HUES64 (cell line): ENCODE results near the gene EEFSEC.

Experiments
- H3K27ac ChIP-seq: 2 replicates; pipeline ENCODE4 v1.7.0; 2013; ENCODE audit warnings: low read depth, low read length, inconsistent platforms
- H3K27me3 ChIP-seq: 2 replicates; pipeline ENCODE4 v1.6.1; 2013; ENCODE audit warnings: mild to moderate bottlenecking, low read length; ENCODE audit not compliant: insufficient read depth
- H3K36me3 ChIP-seq: 2 replicates; pipeline ENCODE4 v1.6.1; 2013; ENCODE audit warnings: mild to moderate bottlenecking, low read length; ENCODE audit not compliant: insufficient read depth
- H3K4me1 ChIP-seq: 2 replicates; pipeline ENCODE4 v1.6.1; 2013; ENCODE audit warnings: mild to moderate bottlenecking, low read length, moderate library complexity; ENCODE audit not compliant: insufficient read depth
- H3K4me3 ChIP-seq: 2 replicates; pipeline ENCODE4 v1.5.1; 2013; ENCODE audit warnings: mild to moderate bottlenecking, low read length, moderate library complexity
- H3K9ac ChIP-seq: 2 replicates; pipeline ENCODE4 v1.6.1; 2013; ENCODE audit warnings: mild to moderate bottlenecking, low read depth, low read length
- H3K9me3 ChIP-seq: 2 replicates; pipeline ENCODE4 v1.6.1; 2013; ENCODE audit warnings: low read depth, low read length; ENCODE audit not compliant: insufficient read depth
- WGBS: fragments of 150-250, 120-280 bp; methylation state at CpG from one replicate; pipeline ENCODE4 v1.1.7; 2013; ENCODE audit warnings: missing lambda C conversion rate; 5-methylcytosine and 5-hydroxymethylcytosine counted together

EEFSEC gene

DNA sequence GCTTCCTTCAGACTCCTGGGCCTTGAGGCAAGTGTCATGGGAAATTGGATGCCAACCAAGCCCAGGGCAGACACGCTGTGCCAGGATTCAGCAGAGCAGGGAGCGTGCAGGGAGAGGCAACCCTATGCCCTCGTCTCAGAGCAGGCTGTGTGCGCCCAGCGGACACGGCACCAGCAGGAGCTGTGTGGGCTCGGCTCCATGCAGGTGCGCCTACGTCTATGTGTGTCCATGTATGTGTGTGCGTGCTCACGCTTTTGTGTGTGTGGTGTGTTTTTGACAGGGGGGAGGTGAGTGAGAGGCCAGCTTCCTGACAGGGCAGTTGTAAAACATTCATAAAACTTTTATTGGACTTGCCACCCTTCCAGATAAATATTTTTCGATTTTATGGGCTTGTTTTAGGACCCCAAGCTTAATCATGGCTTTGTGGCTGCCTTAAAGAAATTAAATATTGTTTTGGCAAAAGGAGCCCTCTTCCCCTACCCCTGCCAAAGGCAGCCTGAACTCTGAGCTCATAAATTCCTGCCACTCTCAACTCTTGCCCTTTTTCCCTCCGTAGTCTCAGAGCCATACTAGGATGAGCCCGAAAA is 229.0 kb downstream of the EEFSEC start:
- Histone ChIP-seq H3K36me3 (no peaks in the 10 kb centered on the region), H3K9ac (no peak overlapping the region), H3K27me3 (no peaks in the 10 kb centered on the region), H3K4me1 (peaks cover 4% of the 10 kb centered on the region; the same call in 1 of the 2 replicates), H3K4me3 (no peak overlapping the region), H3K9me3 (no peaks in the 10 kb centered on the region), H3K27ac (no peak overlapping the region)
- WGBS = 91% methylated on average over 14 of the region's 14 CpGs

DNA sequence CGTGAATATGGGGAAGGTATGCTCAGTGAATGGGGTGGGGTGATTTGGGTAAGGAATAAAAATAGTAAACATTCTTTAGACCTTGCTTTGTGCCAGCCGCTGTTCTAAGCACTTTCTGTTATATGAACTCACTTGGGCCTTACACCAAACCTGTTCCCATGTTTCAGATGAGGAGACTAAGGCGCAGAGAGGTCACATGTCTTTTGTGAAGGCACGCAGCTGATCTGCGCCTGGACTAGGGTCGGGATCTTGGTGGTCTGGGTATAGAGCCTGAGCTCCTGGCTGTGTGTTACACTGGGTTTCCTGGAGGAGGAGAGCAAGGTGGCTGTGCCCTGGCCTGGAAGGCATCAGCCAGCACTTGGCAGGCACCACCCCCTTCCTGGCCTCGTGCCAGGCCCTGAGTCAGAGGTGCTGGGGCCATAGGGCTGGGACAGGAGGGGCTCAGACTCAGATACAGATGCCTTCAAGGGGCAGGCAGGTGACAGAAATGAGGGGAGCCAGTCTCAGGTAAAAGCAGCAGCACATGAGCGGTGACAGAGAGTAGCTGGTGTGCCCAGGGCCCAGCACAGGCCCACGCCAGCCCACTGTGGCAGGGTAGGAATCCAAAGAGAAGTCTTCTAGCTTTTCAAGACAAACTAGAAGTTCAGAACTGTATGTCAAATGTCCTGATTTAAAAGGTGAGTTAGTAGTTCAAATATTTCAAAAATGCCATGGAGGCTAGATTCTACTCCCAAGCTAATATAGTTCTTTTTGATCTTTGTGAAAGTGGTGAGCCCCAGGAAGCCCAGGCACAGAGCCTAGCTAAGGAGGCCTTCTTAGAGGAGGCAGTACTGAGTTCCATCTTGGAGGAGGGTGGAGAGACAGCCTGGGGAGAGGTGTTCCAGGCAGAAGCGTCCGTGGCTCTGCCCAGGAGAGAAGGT is 230.3 kb downstream of the EEFSEC start:
- no peak overlapping the region for H3K4me3 ChIP-seq
- WGBS = 90% methylated on average over 11 of the region's 11 CpGs
- peaks cover 4% of the 10 kb centered on the region; the same call in 1 of the 2 replicates for H3K4me1 ChIP-seq
- H3K36me3 ChIP-seq = no peaks in the 10 kb centered on the region
- no peaks in the 10 kb centered on the region for H3K9me3 ChIP-seq
- no peak overlapping the region for H3K27ac ChIP-seq
- H3K9ac ChIP-seq = no peak overlapping the region
- no peaks in the 10 kb centered on the region for H3K27me3 ChIP-seq

DNA sequence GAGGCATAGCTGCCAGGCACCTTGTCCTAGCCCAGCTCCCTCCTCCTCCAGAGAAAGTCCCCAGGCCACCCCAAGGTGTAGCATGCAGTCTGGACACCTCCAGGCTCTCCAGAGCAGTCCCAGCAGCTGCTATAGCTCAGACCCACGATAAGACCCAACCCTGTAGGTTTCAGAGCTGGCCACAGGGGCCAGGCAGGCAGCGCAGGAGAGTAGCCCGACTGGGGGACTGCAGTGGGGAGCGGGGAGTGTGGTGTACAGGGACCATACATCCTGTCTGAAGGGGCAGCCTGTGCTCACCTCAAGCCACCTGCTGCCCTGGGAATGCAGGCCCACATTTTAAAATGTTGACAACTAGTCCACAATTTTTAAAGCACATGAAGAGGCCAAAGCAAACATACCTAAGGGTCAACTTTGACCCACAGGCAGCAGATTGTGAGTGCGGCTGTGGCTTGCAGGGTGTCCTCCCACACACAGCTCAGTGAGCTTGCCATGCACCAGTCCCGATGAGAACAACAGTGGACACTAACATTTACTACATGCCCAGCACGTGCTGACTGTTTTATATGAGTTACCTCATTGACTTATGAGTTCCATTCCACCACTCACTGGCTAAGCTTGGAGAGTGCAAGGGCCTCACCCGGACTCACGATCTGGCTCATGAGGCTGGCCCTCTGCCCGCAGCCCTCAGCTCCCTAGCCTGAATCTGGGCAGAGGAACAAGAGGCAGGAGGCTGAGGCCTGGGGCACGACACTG is 232.0 kb downstream of the EEFSEC start:
- Histone ChIP-seq H3K36me3 (no peaks in the 10 kb centered on the region), H3K4me3 (no peak overlapping the region), H3K9ac (no peak overlapping the region), H3K4me1 (no peaks in the 10 kb centered on the region), H3K9me3 (no peaks in the 10 kb centered on the region), H3K27me3 (no peaks in the 10 kb centered on the region), H3K27ac (no peak overlapping the region)
- WGBS = 89% methylated on average over 11 of the region's 11 CpGs

DNA sequence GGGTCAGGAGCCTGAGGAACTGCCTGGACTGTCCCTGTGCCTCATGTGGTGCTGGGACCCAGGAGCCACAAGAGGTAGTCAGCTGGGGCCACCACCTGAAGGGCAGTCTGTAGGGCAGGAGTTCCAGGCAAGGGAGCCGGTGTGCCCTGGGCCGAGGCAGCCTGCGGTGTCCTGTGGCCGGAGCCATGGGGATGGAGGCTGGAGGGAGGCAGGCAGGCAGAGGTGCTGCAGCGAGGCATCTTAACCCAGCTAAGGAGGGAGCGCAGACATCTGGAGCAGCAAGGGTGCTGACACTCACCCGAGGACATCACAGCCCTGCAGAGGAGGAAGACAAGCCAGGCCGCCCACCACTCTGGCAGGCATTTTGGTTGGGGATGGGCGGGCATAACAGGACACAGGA is 235.7 kb downstream of the EEFSEC start:
- Histone ChIP-seq H3K36me3 (no peaks in the 10 kb centered on the region), H3K9ac (no peak overlapping the region), H3K4me3 (no peak overlapping the region), H3K4me1 (no peaks in the 10 kb centered on the region), H3K9me3 (no peaks in the 10 kb centered on the region), H3K27ac (no peak overlapping the region), H3K27me3 (no peaks in the 10 kb centered on the region)
- 94% methylated on average over 9 of the region's 9 CpGs for WGBS

DNA sequence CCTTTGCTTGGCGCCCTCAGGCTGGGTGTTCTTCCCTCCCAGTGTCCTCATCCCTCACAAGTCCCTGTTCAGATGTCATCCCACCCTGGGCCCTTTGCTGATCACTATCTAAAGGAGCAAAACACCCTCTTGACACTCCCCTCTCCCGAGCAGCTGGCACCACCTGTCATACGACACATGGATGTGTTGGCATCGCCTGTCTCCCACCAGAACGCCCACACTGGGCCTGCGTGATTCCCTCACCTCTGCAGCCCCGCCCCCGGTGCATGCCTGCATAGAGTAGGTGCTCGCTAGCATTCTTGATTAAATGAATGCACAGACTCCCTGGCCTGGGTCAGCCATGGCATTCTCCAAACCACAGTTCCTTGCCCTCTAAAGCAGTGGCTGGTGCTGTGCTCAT is 237.6 kb downstream of the EEFSEC start:
- H3K27me3 ChIP-seq = no peaks in the 10 kb centered on the region
- H3K27ac ChIP-seq = no peak overlapping the region
- 85% methylated on average over 9 of the region's 9 CpGs for WGBS
- no peak overlapping the region for H3K4me3 ChIP-seq
- H3K9me3 ChIP-seq = no peaks in the 10 kb centered on the region
- no peaks in the 10 kb centered on the region for H3K4me1 ChIP-seq
- H3K9ac ChIP-seq = no peak overlapping the region
- H3K36me3 ChIP-seq = no peaks in the 10 kb centered on the region

DNA sequence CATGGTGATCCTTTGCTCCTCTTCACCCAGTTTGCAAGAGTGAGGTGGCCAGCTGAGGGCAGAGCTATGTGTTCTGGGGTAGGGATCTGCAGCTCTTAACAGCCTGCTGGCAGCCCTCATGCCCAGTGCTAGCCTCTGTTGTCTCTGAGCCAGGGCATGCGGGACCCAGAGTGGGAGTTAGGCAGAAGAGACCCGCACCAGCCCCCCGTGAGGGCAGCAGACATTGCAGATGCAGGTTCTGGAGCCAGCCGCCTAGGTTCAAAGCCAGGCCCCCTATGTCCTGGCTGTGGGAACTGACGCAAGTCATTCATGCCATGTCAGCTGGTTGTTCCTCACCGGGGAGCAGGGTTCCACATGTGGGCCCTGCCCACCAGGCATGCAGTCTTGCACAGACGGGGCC is 238.7 kb downstream of the EEFSEC start:
- H3K36me3 ChIP-seq = no peaks in the 10 kb centered on the region
- 93% methylated on average over 7 of the region's 7 CpGs for WGBS
- no peaks in the 10 kb centered on the region for H3K27me3 ChIP-seq
- no peak overlapping the region for H3K9ac ChIP-seq
- H3K4me1 ChIP-seq = no peaks in the 10 kb centered on the region
- H3K9me3 ChIP-seq = no peaks in the 10 kb centered on the region
- H3K4me3 ChIP-seq = no peak overlapping the region
- no peak overlapping the region for H3K27ac ChIP-seq

DNA sequence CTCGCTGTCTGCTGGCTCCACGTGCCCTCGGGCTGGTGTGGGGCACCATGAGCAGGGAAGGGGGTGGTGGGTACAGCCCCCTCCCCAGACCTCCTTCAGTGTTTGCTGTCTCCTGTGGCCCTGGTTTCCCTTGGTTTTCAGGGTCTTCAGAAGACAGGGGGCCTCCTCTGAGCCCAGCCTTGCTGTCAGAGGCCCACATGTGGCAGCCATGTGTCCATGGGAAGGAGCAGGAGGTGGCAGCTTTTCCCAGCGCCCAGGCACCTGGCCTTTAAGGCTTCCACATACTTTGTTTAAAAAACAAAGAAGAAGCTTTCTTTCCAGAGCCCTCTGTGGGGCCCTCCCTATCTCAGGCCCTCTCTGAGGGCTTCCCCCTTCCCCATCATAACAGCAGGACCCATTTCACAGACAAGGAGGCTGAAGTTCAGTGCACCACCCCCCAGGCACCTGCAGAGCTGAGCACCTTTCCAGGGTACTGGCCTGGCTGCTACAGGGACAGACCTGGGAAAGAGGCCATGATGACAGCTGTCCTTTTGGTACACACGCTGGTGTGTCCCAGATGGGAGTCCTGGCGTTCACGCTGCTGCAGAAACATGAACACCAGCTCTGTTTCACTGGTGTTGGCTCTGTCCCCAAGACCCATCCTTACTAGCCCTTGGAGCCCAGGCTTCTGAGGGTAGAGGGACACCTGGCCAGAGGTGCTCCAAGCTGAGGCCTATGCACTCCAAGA is 239.7 kb downstream of the EEFSEC start:
- H3K9me3 ChIP-seq = no peaks in the 10 kb centered on the region
- no peaks in the 10 kb centered on the region for H3K27me3 ChIP-seq
- H3K4me3 ChIP-seq = no peak overlapping the region
- H3K27ac ChIP-seq = no peak overlapping the region
- H3K4me1 ChIP-seq = no peaks in the 10 kb centered on the region
- H3K9ac ChIP-seq = no peak overlapping the region
- 89% methylated on average over 7 of the region's 7 CpGs for WGBS
- H3K36me3 ChIP-seq = no peaks in the 10 kb centered on the region

DNA sequence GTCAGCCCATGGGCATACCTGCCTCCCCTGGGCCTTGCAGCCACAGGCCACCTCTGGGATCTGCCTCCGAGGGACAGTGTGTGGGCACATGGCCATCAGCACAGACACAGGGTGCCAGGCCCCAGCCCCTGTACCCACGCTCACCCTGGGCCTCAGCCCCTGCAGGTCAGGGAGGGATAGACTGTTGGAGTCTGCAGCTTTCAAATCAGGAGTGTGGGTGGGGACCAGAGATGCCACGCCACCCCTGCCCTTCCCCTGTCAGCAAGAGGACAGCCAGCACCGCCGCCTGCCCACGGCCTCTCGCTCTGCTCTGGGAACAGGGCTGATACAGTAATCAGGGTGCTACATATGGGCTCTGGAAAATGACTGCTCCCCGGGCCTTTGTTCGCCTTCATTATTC is 240.8 kb downstream of the EEFSEC start:
- H3K27ac ChIP-seq = no peak overlapping the region
- H3K27me3 ChIP-seq = no peaks in the 10 kb centered on the region
- 95% methylated on average over 7 of the region's 9 CpGs for WGBS
- no peak overlapping the region for H3K4me3 ChIP-seq
- H3K9ac ChIP-seq = no peak overlapping the region
- no peaks in the 10 kb centered on the region for H3K9me3 ChIP-seq
- no peaks in the 10 kb centered on the region for H3K36me3 ChIP-seq
- H3K4me1 ChIP-seq = no peaks in the 10 kb centered on the region

DNA sequence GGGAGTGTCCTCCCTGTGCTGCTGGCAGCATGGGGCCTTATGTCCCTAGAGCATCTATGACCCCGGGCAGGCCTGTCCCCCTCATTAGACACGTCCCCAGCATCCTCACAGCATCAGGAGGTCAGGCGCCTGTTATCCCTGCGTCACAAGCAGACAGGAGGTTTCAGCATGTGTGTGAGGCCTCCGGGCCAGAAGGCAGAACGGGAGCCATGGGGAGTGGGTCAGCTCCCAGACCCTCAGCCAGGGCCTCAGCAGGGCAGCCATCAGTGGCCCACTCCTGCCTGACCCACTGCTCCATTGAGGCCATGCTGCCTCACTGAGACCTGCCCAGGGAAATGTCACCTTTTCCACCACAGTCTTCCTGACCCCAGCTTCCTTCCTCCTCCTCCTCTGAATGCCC is 241.8 kb downstream of the EEFSEC start:
- Histone ChIP-seq H3K27ac (no peak overlapping the region), H3K4me3 (no peak overlapping the region)

DNA sequence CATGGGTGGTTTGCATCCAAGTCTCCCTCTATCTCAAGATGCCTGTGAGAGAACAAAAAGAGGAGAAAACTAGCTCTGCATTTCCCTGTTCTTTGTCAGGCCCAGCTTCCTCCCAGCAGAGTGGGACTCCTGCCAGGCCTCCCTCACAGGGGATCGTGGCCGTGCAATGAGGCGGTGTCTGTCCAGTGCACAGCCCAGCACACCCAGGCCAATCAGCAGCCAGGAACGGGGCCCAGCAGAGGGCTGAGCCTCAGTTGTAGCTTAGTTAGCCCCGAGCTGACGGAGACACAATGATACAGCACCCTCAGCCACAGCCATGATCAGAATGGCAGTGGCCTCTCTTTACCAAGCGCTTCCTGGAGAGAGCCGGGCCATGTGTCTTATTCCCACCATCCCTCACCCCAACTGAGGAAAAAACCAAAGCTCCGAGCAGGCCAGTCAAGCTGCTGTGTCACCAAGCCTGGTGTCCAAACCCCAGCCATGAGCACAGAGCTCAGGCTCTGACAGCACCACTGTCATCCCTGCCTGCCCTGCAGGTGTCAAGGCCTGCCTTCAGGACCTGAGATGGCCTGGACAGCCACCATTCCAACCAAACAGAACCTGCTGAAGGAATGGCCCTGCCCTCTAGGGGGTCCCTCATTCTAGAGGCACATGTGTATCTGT is 242.3 kb downstream of the EEFSEC start:
- H3K9ac ChIP-seq = no peak overlapping the region
- no peak overlapping the region for H3K4me3 ChIP-seq
- H3K9me3 ChIP-seq = no peaks in the 10 kb centered on the region
- no peak overlapping the region for H3K27ac ChIP-seq
- WGBS = 90% methylated on average over 9 of the region's 9 CpGs
- no peaks in the 10 kb centered on the region for H3K27me3 ChIP-seq
- peaks cover 8% of the 10 kb centered on the region; the same call in 1 of the 2 replicates for H3K4me1 ChIP-seq
- H3K36me3 ChIP-seq = no peaks in the 10 kb centered on the region

More for the DNA sequence above, 241.8 kb downstream of the EEFSEC start:
- no peaks in the 10 kb centered on the region for H3K27me3 ChIP-seq
- no peak overlapping the region for H3K9ac ChIP-seq
- H3K9me3 ChIP-seq = no peaks in the 10 kb centered on the region
- H3K4me1 ChIP-seq = peaks cover 2% of the 10 kb centered on the region; the same call in 1 of the 2 replicates
- 90% methylated on average over 6 of the region's 6 CpGs for WGBS
- H3K36me3 ChIP-seq = no peaks in the 10 kb centered on the region
